Ovary (tissue), 1 donor: ENCODE data around the gene APAF1.

Source experiments
- EP300 ChIP-seq: sonication (generic); formaldehyde crosslinking; IDR thresholded peaks from one replicate; pipeline ENCODE4 v1.6.1; 2017; ENCODE audit warnings: antibody characterized with exemption
- POLR2A ChIP-seq: fragments of 450-650 bp; IDR thresholded peaks from one replicate; pipeline ENCODE4 v1.6.1; 2017; ENCODE audit warnings: antibody characterized with exemption, mild to moderate bottlenecking, moderate library complexity

GRCh38 chr12:98748463-98748862 lies 103.4 kb downstream of the APAF1 start:
- TF ChIP-seq EP300 = no peak
- no peak for TF ChIP-seq POLR2A
